HG02981 (cell line): ENCODE results near the gene MGARP.
A peak's percentile ranks its signal among the peaks of the same experiment; 100 is the strongest.
"Not testable (repeated sequence)": the region's sequence is repeated elsewhere in the genome, so short reads cannot be mapped to it uniquely, and the experiment has no call there.

ENCODE experiments used
- ATAC-seq: cut with Tn5 transposase; IDR thresholded peaks from one replicate; pipeline ENCODE4 v1.9.1; 2021; ENCODE audit warnings: mild to moderate bottlenecking, moderate library complexity; ENCODE audit not compliant: unreplicated experiment

The MGARP gene

GRCh38 chr4:139295942-139296299 is 15.9 kb upstream of the MGARP start:
- no peak for ATAC-seq

- ATAC-seq = peak; percentile 90
Measured at GRCh38 chr4:139295206-139295941, 15.3 kb upstream of the MGARP start.

- ATAC-seq = no peak
Measured at GRCh38 chr4:139286186-139286698, 6.2 kb upstream of the MGARP start.

GRCh38 chr4:139282721-139283075 is 2.7 kb upstream of the MGARP start:
- no peak for ATAC-seq

- no peak for ATAC-seq
Measured at GRCh38 chr4:139282065-139282720, 2.2 kb upstream of the MGARP start.

- ATAC-seq = no peak
Measured at GRCh38 chr4:139278912-139279759, 889 bp downstream of the MGARP start.

GRCh38 chr4:139278485-139278884 is 1.5 kb downstream of the MGARP start:
- ATAC-seq = no peak

- ATAC-seq = no peak
Measured at GRCh38 chr4:139275281-139275735, 4.7 kb downstream of the MGARP start.

- ATAC-seq = no peak
Measured at GRCh38 chr4:139274790-139275189, 5.2 kb downstream of the MGARP start.

GRCh38 chr4:139273835-139274234 is 6.2 kb downstream of the MGARP start:
- ATAC-seq = no peak

- ATAC-seq = no peak
Measured at GRCh38 chr4:139267301-139267700, 12.7 kb downstream of the MGARP start.

GRCh38 chr4:139266583-139267257 is 13.3 kb downstream of the MGARP start:
- ATAC-seq = peak; percentile 96

- peak; percentile 0 for ATAC-seq
Measured at GRCh38 chr4:139266208-139266582, 13.8 kb downstream of the MGARP start.

GRCh38 chr4:139265654-139266053 is 14.4 kb downstream of the MGARP start:
- no peak for ATAC-seq

GRCh38 chr4:139256349-139256748 is 23.7 kb downstream of the MGARP start:
- ATAC-seq = no peak

GRCh38 chr4:139255581-139255980 is 24.4 kb downstream of the MGARP start:
- not testable (repeated sequence) for ATAC-seq

GRCh38 chr4:139253713-139254112 is 26.3 kb downstream of the MGARP start:
- no peak for ATAC-seq

GRCh38 chr4:139253046-139253445 is 27.0 kb downstream of the MGARP start:
- no peak for ATAC-seq

- ATAC-seq = no peak
Measured at GRCh38 chr4:139247700-139248238, 32.3 kb downstream of the MGARP start.

- ATAC-seq = no peak
Measured at GRCh38 chr4:139247241-139247640, 32.8 kb downstream of the MGARP start.

GRCh38 chr4:139246166-139246565 is 33.9 kb downstream of the MGARP start:
- no peak for ATAC-seq
